PC-9 (cell line): ENCODE data around the gene GNAI1.

Experiments used
- EZH2 ChIP-seq: fragments of 200-600 bp; sonication (generic); IDR thresholded peaks from 2 replicates; pipeline ENCODE4 v1.8.0; 2017; ENCODE audit warnings: antibody characterized with exemption, low read depth
- TF ChIP-seq, protein P1 (sequence below): fragments of 200-600 bp; sonication (generic); conservative IDR thresholded peaks from 2 replicates; pipeline ENCODE4 v1.6.1; 2017; ENCODE audit warnings: mixed run types, antibody characterized with exemption, mild to moderate bottlenecking, moderate library complexity

DNA sequence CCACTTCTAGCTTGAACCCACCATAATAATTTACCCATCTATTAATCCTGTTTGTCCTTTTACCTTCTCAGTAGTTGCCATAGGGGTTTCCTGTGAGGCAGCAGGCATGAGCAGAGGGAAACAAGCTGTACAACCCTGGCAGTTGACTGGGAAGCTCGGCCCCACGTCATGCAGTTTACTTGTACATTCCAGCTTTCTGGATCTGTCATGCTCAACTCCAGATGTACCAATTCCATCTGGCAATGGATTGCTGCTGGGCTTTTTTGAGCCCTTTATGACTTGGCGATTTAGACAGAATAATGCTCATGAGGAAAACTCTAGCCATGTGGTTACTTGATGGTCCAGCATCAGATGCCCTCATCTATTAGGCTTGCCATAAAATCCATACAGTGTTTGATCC, 112.5 kb downstream of the GNAI1 start:
- TF ChIP-seq, protein P1, sequence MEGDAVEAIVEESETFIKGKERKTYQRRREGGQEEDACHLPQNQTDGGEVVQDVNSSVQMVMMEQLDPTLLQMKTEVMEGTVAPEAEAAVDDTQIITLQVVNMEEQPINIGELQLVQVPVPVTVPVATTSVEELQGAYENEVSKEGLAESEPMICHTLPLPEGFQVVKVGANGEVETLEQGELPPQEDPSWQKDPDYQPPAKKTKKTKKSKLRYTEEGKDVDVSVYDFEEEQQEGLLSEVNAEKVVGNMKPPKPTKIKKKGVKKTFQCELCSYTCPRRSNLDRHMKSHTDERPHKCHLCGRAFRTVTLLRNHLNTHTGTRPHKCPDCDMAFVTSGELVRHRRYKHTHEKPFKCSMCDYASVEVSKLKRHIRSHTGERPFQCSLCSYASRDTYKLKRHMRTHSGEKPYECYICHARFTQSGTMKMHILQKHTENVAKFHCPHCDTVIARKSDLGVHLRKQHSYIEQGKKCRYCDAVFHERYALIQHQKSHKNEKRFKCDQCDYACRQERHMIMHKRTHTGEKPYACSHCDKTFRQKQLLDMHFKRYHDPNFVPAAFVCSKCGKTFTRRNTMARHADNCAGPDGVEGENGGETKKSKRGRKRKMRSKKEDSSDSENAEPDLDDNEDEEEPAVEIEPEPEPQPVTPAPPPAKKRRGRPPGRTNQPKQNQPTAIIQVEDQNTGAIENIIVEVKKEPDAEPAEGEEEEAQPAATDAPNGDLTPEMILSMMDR: no peak
- no peak for TF ChIP-seq EZH2
